ENCODE results near the gene AHCYL2. TPM values are rescaled to one million over a fixed set of nuclear protein-coding genes. Genes with fewer than 3 reads are reported as not detected.
"Not testable (repeated sequence)": the region's sequence is repeated elsewhere in the genome, so short reads cannot be mapped to it uniquely, and the experiment has no call there.

AHCYL2 gene
- total RNA-seq, 1 donor from 2014 or later: 15.5 TPM

- no peaks in the 10 kb centered on the region for H3K4me1 Mint-ChIP-seq (ENCODE audit: low read depth)
- no peaks in the 10 kb centered on the region for H3K27me3 Mint-ChIP-seq (ENCODE audit: insufficient read depth)
- intact Hi-C loops (cut with micrococcal nuclease): no loop called here
- no peak overlapping the region for H3K4me3 Mint-ChIP-seq
- H3K36me3 Mint-ChIP-seq (ENCODE audit: low read depth): no peaks in the 10 kb centered on the region
- no peaks in the 10 kb centered on the region for H3K9me3 Mint-ChIP-seq
- H3K27ac Mint-ChIP-seq: no peak overlapping the region
- DNase-seq (ENCODE audit: low spot score): no peak
These were observed 70.2 kb downstream of the AHCYL2 start for GRCh38 chr7:129295015-129295423.

GRCh38 chr7:129298268-129298893 lies 73.6 kb downstream of the AHCYL2 start:
- Mint-ChIP-seq H3K36me3 (ENCODE audit: low read depth) (no peaks in the 10 kb centered on the region), H3K27ac (no peak overlapping the region), H3K27me3 (ENCODE audit: insufficient read depth) (peaks cover 3% of the 10 kb centered on the region), H3K4me3 (no peak overlapping the region), H3K9me3 (no peaks in the 10 kb centered on the region), H3K4me1 (ENCODE audit: low read depth) (no peaks in the 10 kb centered on the region)
- intact Hi-C loops (cut with micrococcal nuclease): loop anchor here (1.0 kb wide), 2 partner anchors 27 to 80 kb away; no protein-coding TSS in a partner anchor
- peak; percentile 13 for DNase-seq (ENCODE audit: low spot score)

DNA sequence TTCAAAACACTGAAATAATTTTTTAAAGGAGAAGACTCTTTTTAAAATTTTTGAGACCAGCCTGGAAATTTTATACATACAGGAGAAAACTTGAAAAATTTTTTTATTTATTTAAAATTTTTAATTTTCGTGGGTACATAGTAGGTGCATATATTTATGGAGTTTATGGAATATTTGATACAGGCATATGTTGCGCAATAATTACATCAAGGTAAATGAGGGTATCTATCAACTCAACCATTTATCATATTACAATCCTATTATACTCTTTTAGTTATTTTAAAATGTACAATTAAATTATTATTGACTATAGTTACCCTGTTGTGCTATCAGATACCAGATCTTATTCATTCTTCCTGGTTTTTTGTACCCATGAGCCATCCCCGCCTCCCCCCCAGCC lies 75.1 kb downstream of the AHCYL2 start:
- Mint-ChIP-seq H3K27ac (no peak overlapping the region), H3K4me1 (ENCODE audit: low read depth) (no peaks in the 10 kb centered on the region), H3K4me3 (no peak overlapping the region), H3K36me3 (ENCODE audit: low read depth) (peaks cover 6% of the 10 kb centered on the region), H3K9me3 (peaks cover 10% of the 10 kb centered on the region), H3K27me3 (ENCODE audit: insufficient read depth) (peaks cover 3% of the 10 kb centered on the region)
- no peak for DNase-seq (ENCODE audit: low spot score)
- intact Hi-C loops (cut with micrococcal nuclease): no loop called here

- H3K36me3 Mint-ChIP-seq (ENCODE audit: low read depth); H3K27ac Mint-ChIP-seq; H3K4me3 Mint-ChIP-seq; H3K4me1 Mint-ChIP-seq (ENCODE audit: low read depth); intact Hi-C loops (cut with micrococcal nuclease); DNase-seq (ENCODE audit: low spot score); H3K27me3 Mint-ChIP-seq (ENCODE audit: insufficient read depth): not testable (repeated sequence)
- H3K9me3 Mint-ChIP-seq: peaks cover 10% of the 10 kb centered on the region
These were observed 75.5 kb downstream of the AHCYL2 start for GRCh38 chr7:129300299-129300698.

DNA sequence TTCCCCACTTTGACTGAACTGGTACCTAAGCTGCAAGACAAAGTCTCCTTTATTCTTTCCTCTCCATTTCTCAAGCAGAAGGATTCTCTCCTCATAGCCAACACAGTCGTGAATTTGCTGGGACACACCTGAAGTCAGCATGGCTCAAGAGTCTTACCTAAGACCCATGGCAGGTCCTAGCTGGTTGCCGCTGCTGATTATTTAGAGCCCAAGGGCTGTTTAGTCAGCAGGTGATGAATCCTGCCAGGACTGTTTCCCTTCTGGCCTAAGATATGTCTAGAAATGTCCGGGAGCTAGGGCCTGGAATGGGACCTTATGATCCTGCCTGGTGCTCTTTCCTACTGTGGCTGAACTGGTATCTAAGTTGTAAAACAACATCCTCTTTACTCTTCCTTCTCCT lies 82.8 kb downstream of the AHCYL2 start:
- no peak for DNase-seq (ENCODE audit: low spot score)
- no peaks in the 10 kb centered on the region for H3K4me1 Mint-ChIP-seq (ENCODE audit: low read depth)
- peaks cover 9% of the 10 kb centered on the region for H3K36me3 Mint-ChIP-seq (ENCODE audit: low read depth)
- no peak overlapping the region for H3K27ac Mint-ChIP-seq
- H3K9me3 Mint-ChIP-seq: peaks cover 10% of the 10 kb centered on the region
- H3K4me3 Mint-ChIP-seq: no peak overlapping the region
- H3K27me3 Mint-ChIP-seq (ENCODE audit: insufficient read depth): no peaks in the 10 kb centered on the region
- intact Hi-C loops (cut with micrococcal nuclease): no loop called here

- H3K36me3 Mint-ChIP-seq (ENCODE audit: low read depth): peaks cover 9% of the 10 kb centered on the region
- H3K4me1 Mint-ChIP-seq (ENCODE audit: low read depth): no peaks in the 10 kb centered on the region
- intact Hi-C loops (cut with micrococcal nuclease): no loop called here
- H3K4me3 Mint-ChIP-seq: no peak overlapping the region
- DNase-seq (ENCODE audit: low spot score): no peak
- H3K27ac Mint-ChIP-seq: no peak overlapping the region
- no peaks in the 10 kb centered on the region for H3K27me3 Mint-ChIP-seq (ENCODE audit: insufficient read depth)
- H3K9me3 Mint-ChIP-seq: peaks cover 10% of the 10 kb centered on the region
These were observed 83.2 kb downstream of the AHCYL2 start for GRCh38 chr7:129308047-129308446.

DNA sequence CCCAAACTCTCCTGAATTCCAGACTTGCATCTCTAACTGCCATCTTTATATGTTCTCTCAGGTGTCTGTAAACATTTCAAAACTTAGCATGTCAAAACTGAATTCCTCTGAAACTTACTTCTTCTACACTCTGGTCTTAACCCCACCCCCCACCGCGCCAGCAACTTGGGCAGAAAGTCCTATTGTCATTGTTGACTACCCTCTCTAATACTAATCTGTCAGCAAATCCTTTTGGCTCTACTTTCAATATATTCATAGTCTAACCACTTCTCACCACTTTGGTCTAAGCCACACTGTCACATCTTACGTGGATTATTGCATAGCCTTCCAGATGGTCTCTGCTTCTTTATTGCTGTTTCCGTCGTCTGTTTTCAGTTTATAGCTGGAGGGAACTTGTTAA lies 86.6 kb downstream of the AHCYL2 start:
- Mint-ChIP-seq H3K36me3 (ENCODE audit: low read depth) (peaks cover 2% of the 10 kb centered on the region), H3K4me3 (no peak overlapping the region), H3K4me1 (ENCODE audit: low read depth) (no peaks in the 10 kb centered on the region), H3K27ac (no peak overlapping the region), H3K27me3 (ENCODE audit: insufficient read depth) (no peaks in the 10 kb centered on the region), H3K9me3 (no peaks in the 10 kb centered on the region)
- intact Hi-C loops (cut with micrococcal nuclease): no loop called here
- no peak for DNase-seq (ENCODE audit: low spot score)

DNA sequence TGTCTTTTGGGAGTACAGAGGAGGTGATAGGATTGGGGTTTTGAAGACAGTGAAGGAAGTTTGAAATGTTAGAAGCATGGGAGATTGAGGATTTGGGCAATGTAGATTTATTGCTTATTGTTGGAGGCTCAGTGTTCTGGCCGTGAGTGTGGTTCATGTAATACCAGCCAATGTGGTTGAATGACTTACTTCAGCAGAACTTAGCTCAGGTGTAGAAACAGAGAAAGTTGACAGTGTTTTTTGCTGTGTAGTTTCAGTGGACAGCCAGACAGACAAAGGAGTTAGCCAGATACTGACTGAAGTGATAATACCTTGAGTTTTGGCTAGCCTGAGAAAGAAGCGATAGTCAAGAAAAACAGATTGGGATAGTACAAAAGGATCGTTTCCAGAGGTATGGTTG lies 88.5 kb downstream of the AHCYL2 start:
- Mint-ChIP-seq H3K27ac (no peak overlapping the region), H3K36me3 (ENCODE audit: low read depth) (no peaks in the 10 kb centered on the region), H3K27me3 (ENCODE audit: insufficient read depth) (no peaks in the 10 kb centered on the region), H3K9me3 (no peaks in the 10 kb centered on the region), H3K4me1 (ENCODE audit: low read depth) (no peaks in the 10 kb centered on the region), H3K4me3 (no peak overlapping the region)
- intact Hi-C loops (cut with micrococcal nuclease): no loop called here
- no peak for DNase-seq (ENCODE audit: low spot score)

GRCh38 chr7:129315960-129316359 lies 91.1 kb downstream of the AHCYL2 start:
- Mint-ChIP-seq H3K9me3 (no peaks in the 10 kb centered on the region), H3K4me1 (ENCODE audit: low read depth) (no peaks in the 10 kb centered on the region), H3K27me3 (ENCODE audit: insufficient read depth) (no peaks in the 10 kb centered on the region), H3K4me3 (no peak overlapping the region), H3K27ac (no peak overlapping the region), H3K36me3 (ENCODE audit: low read depth) (no peaks in the 10 kb centered on the region)
- DNase-seq (ENCODE audit: low spot score): no peak
- intact Hi-C loops (cut with micrococcal nuclease): no loop called here

DNA sequence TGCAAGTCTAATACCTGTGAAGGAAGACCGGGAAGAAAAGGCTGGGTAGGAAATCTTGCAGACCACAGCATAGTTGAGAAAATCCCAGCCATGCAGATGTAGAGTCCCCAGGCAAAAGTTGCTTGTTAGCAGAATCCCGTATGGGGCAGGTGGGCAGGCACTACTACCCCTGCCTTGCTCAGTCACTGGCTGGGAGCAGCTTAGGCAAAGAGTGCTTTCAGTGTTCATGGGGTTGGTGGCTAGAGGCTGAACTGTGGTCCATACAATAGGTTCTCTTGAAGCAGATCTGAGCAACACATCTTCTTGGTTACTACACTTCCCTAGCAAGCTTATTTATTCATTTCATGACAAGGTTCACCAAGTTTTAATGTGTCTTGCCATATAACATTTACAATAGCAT lies 92.6 kb downstream of the AHCYL2 start:
- Mint-ChIP-seq H3K27me3 (ENCODE audit: insufficient read depth) (peaks cover 2% of the 10 kb centered on the region), H3K9me3 (no peaks in the 10 kb centered on the region), H3K4me3 (no peak overlapping the region), H3K27ac (no peak overlapping the region), H3K4me1 (ENCODE audit: low read depth) (no peaks in the 10 kb centered on the region), H3K36me3 (ENCODE audit: low read depth) (no peaks in the 10 kb centered on the region)
- intact Hi-C loops (cut with micrococcal nuclease): no loop called here
- no peak for DNase-seq (ENCODE audit: low spot score)

DNA sequence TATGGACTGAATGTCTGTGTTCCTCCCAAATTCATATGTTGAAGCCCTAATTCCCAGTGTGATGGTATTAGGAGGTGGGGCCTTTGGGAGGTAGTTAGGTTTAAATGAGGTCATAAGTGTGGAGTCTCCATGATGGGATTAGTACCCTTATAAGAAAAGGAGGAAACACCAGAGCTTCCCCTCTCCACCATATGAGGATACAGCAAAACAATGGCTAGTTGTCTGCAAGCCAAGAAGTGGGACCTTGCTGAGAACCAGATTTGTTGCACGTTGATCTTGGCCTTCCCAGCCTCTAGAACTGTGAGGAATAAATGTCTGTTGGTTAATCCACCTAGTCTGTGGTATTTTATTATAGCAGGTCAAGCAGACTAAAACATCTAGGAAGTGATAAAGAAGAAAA lies 102.2 kb downstream of the AHCYL2 start:
- H3K36me3 Mint-ChIP-seq (ENCODE audit: low read depth): peaks cover 2% of the 10 kb centered on the region
- H3K4me3 Mint-ChIP-seq: no peak overlapping the region
- intact Hi-C loops (cut with micrococcal nuclease): no loop called here
- H3K9me3 Mint-ChIP-seq: peaks cover 24% of the 10 kb centered on the region
- H3K4me1 Mint-ChIP-seq (ENCODE audit: low read depth): no peaks in the 10 kb centered on the region
- H3K27ac Mint-ChIP-seq: no peak overlapping the region
- DNase-seq (ENCODE audit: low spot score): no peak
- H3K27me3 Mint-ChIP-seq (ENCODE audit: insufficient read depth): peaks cover 2% of the 10 kb centered on the region

DNA sequence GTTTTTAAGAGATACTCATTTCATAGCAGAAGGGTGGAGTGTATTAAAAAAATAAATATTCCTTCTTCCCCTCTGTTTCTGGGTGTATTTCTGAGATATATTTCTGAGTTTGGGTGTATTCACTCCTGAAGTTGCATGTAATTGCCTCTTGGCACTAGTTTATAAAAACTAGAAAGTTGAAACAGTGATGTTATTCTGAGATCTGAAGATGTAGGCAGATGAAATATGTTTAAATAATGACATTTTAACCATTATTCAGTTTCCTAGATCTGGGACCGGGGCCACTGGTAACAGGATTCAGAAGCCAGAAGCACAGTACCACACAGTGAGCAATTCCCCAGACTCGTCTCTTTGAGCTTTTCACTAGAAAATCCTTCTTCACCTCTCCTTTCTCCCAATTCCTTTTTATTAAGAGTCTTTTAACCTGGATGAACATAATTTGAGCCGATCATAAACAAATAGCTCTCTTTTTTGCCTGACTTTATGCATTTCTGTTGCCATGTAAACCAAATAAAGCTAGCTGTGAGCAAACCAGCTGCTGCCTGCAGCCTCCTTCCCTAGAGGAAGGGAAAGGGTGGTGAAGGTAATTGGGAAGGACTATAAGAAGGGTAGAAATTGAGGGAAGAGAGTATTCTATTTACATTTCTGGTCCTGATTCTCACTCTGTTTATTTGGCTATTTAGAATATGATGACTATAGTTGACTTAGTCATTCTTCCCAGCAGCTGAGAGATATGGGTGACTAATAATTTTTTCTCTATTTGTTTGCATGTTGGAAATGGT lies 107.6 kb downstream of the AHCYL2 start:
- H3K36me3 Mint-ChIP-seq (ENCODE audit: low read depth): no peaks in the 10 kb centered on the region
- no peaks in the 10 kb centered on the region for H3K4me1 Mint-ChIP-seq (ENCODE audit: low read depth)
- intact Hi-C loops (cut with micrococcal nuclease): no loop called here
- H3K27ac Mint-ChIP-seq: no peak overlapping the region
- no peak overlapping the region for H3K4me3 Mint-ChIP-seq
- no peaks in the 10 kb centered on the region for H3K27me3 Mint-ChIP-seq (ENCODE audit: insufficient read depth)
- DNase-seq (ENCODE audit: low spot score): no peak
- no peaks in the 10 kb centered on the region for H3K9me3 Mint-ChIP-seq

- H3K4me1 Mint-ChIP-seq (ENCODE audit: low read depth): no peaks in the 10 kb centered on the region
- H3K27me3 Mint-ChIP-seq (ENCODE audit: insufficient read depth): no peaks in the 10 kb centered on the region
- no peak overlapping the region for H3K27ac Mint-ChIP-seq
- no peaks in the 10 kb centered on the region for H3K36me3 Mint-ChIP-seq (ENCODE audit: low read depth)
- H3K9me3 Mint-ChIP-seq: no peaks in the 10 kb centered on the region
- intact Hi-C loops (cut with micrococcal nuclease): no loop called here
- no peak for DNase-seq (ENCODE audit: low spot score)
- no peak overlapping the region for H3K4me3 Mint-ChIP-seq
These were observed 109.6 kb downstream of the AHCYL2 start for GRCh38 chr7:129334473-129334872.
